Activated T-cell treated with anti-CD3 and anti-CD28 coated beads for 24 hours (primary cell): ENCODE results near the gene ZNF581.

Experiments
- DNase-seq: peaks from one replicate; pipeline ENCODE4 v3.0.0-alpha.2; 2020; ENCODE audit warnings: low read depth

Gene ZNF581

GRCh38 chr19:55680339-55681130 is 37.1 kb downstream of the ZNF581 start:
- no peak for DNase-seq

- no peak for DNase-seq
Measured at GRCh38 chr19:55681131-55682092, 38.0 kb downstream of the ZNF581 start.

GRCh38 chr19:55683449-55684261 is 40.2 kb downstream of the ZNF581 start:
- DNase-seq, result no peak

- DNase-seq, result no peak
Measured at GRCh38 chr19:55684946-55685681, 41.7 kb downstream of the ZNF581 start.

GRCh38 chr19:55685776-55686175 is 42.3 kb downstream of the ZNF581 start:
- DNase-seq, result no peak

GRCh38 chr19:55686311-55687050 is 43.0 kb downstream of the ZNF581 start:
- no peak for DNase-seq

GRCh38 chr19:55687281-55688201 is 44.1 kb downstream of the ZNF581 start:
- DNase-seq, result no peak

- no peak for DNase-seq
Measured at GRCh38 chr19:55688422-55689218, 45.2 kb downstream of the ZNF581 start.

- DNase-seq, result no peak
Measured at GRCh38 chr19:55689411-55690108, 46.1 kb downstream of the ZNF581 start.

GRCh38 chr19:55690109-55690768 is 46.8 kb downstream of the ZNF581 start:
- DNase-seq, result no peak

- no peak for DNase-seq
Measured at GRCh38 chr19:55690769-55691545, 47.5 kb downstream of the ZNF581 start.

- no peak for DNase-seq
Measured at GRCh38 chr19:55691561-55692481, 48.4 kb downstream of the ZNF581 start.

- no peak for DNase-seq
Measured at GRCh38 chr19:55692681-55693081, 49.2 kb downstream of the ZNF581 start.

- no peak for DNase-seq
Measured at GRCh38 chr19:55693336-55693974, 50.0 kb downstream of the ZNF581 start.

- DNase-seq, result no peak
Measured at GRCh38 chr19:55694241-55694655, 50.8 kb downstream of the ZNF581 start.
